Measurements from ENCODE around the gene GRP.

The GRP gene

GRCh38 chr18:59263661-59264060, 43.7 kb downstream of the GRP start:
- TF ChIP-seq EZH2phosphoT487 (IDR thresholded peaks at IDR 0.05; ENCODE audit: borderline replicate concordance, low read length), result no peak
- no peak for TF ChIP-seq CTCF (IDR thresholded peaks at IDR 0.05; ENCODE audit: low read depth, low read length, poor library complexity, severe bottlenecking)
- no peaks in the 10 kb centered on the region for H3K9me3 ChIP-seq (ENCODE audit: control insufficient read depth, insufficient read depth, low read length)
- no peaks in the 10 kb centered on the region for H3K36me3 ChIP-seq (ENCODE audit: control insufficient read depth, low read length)
- H3K27me3 ChIP-seq (ENCODE audit: control insufficient read depth, low read length), result peaks cover 3% of the 10 kb centered on the region; the same call in 1 of the 2 replicates
- H3K9me2 ChIP-seq (replicated peaks; ENCODE audit: control insufficient read depth, low read length), result no peaks in the 10 kb centered on the region
- H3K4me1 ChIP-seq (ENCODE audit: control insufficient read depth, low read length), result no peaks in the 10 kb centered on the region
- no peak overlapping the region for H3K27ac ChIP-seq (ENCODE audit: low read depth, low read length)
- H3K79me2 ChIP-seq (ENCODE audit: control insufficient read depth, low read length), result no peaks in the 10 kb centered on the region
- H4K20me1 ChIP-seq (ENCODE audit: control insufficient read depth, insufficient read depth, low read depth, low read length), result no peaks in the 10 kb centered on the region
- H3F3A ChIP-seq (ENCODE audit: control insufficient read depth, insufficient read depth), result no peaks in the 10 kb centered on the region
- H3K4me2 ChIP-seq (ENCODE audit: low read length), result no peak overlapping the region
- no peak overlapping the region for H3K4me3 ChIP-seq (ENCODE audit: low read length)

- H3K79me2 ChIP-seq (ENCODE audit: control insufficient read depth, low read length), result no peaks in the 10 kb centered on the region
These were observed 44.2 kb downstream of the GRP start for GRCh38 chr18:59264121-59264571.

GRCh38 chr18:59264651-59265245, 44.8 kb downstream of the GRP start:
- no peaks in the 10 kb centered on the region for H3K9me3 ChIP-seq (ENCODE audit: control insufficient read depth, insufficient read depth, low read length)
- no peaks in the 10 kb centered on the region for H4K20me1 ChIP-seq (ENCODE audit: control insufficient read depth, insufficient read depth, low read depth, low read length)
- H3K4me3 ChIP-seq (ENCODE audit: low read length), result no peak overlapping the region
- H3K9me2 ChIP-seq (replicated peaks; ENCODE audit: control insufficient read depth, low read length), result no peaks in the 10 kb centered on the region
- H3F3A ChIP-seq (ENCODE audit: control insufficient read depth, insufficient read depth), result no peaks in the 10 kb centered on the region
- H3K4me2 ChIP-seq (ENCODE audit: low read length), result no peak overlapping the region
- H3K36me3 ChIP-seq (ENCODE audit: control insufficient read depth, low read length), result no peaks in the 10 kb centered on the region
- no peaks in the 10 kb centered on the region for H3K4me1 ChIP-seq (ENCODE audit: control insufficient read depth, low read length)
- H3K79me2 ChIP-seq (ENCODE audit: control insufficient read depth, low read length), result no peaks in the 10 kb centered on the region
- TF ChIP-seq CTCF (IDR thresholded peaks at IDR 0.05; ENCODE audit: low read depth, low read length, poor library complexity, severe bottlenecking) (no peak), EZH2phosphoT487 (IDR thresholded peaks at IDR 0.05; ENCODE audit: borderline replicate concordance, low read length) (no peak)
- peaks cover 11% of the 10 kb centered on the region for H3K27me3 ChIP-seq (ENCODE audit: control insufficient read depth, low read length)
- no peak overlapping the region for H3K27ac ChIP-seq (ENCODE audit: low read depth, low read length)

More at GRCh38 chr18:59264121-59264571, 44.2 kb downstream of the GRP start:
- Histone ChIP-seq H3K27ac (ENCODE audit: low read depth, low read length) (no peak overlapping the region), H3K27me3 (ENCODE audit: control insufficient read depth, low read length) (peaks cover 6% of the 10 kb centered on the region; the same call in 1 of the 2 replicates), H3K4me2 (ENCODE audit: low read length) (no peak overlapping the region), H3K9me3 (ENCODE audit: control insufficient read depth, insufficient read depth, low read length) (no peaks in the 10 kb centered on the region), H4K20me1 (ENCODE audit: control insufficient read depth, insufficient read depth, low read depth, low read length) (no peaks in the 10 kb centered on the region), H3F3A (ENCODE audit: control insufficient read depth, insufficient read depth) (no peaks in the 10 kb centered on the region), H3K4me3 (ENCODE audit: low read length) (no peak overlapping the region), H3K36me3 (ENCODE audit: control insufficient read depth, low read length) (no peaks in the 10 kb centered on the region), H3K9me2 (replicated peaks; ENCODE audit: control insufficient read depth, low read length) (no peaks in the 10 kb centered on the region), H3K4me1 (ENCODE audit: control insufficient read depth, low read length) (no peaks in the 10 kb centered on the region)
- no peak for TF ChIP-seq EZH2phosphoT487 (IDR thresholded peaks at IDR 0.05; ENCODE audit: borderline replicate concordance, low read length)

GRCh38 chr18:59265246-59265973, 45.5 kb downstream of the GRP start:
- Histone ChIP-seq H4K20me1 (ENCODE audit: control insufficient read depth, insufficient read depth, low read depth, low read length) (no peaks in the 10 kb centered on the region), H3K4me3 (ENCODE audit: low read length) (no peak overlapping the region), H3K36me3 (ENCODE audit: control insufficient read depth, low read length) (no peaks in the 10 kb centered on the region), H3K27ac (ENCODE audit: low read depth, low read length) (no peak overlapping the region), H3K4me1 (ENCODE audit: control insufficient read depth, low read length) (no peaks in the 10 kb centered on the region), H3K9me3 (ENCODE audit: control insufficient read depth, insufficient read depth, low read length) (no peaks in the 10 kb centered on the region), H3F3A (ENCODE audit: control insufficient read depth, insufficient read depth) (no peaks in the 10 kb centered on the region), H3K79me2 (ENCODE audit: control insufficient read depth, low read length) (no peaks in the 10 kb centered on the region), H3K4me2 (ENCODE audit: low read length) (no peak overlapping the region), H3K27me3 (ENCODE audit: control insufficient read depth, low read length) (peaks cover 16% of the 10 kb centered on the region), H3K9me2 (replicated peaks; ENCODE audit: control insufficient read depth, low read length) (no peaks in the 10 kb centered on the region)
- no peak for TF ChIP-seq EZH2phosphoT487 (IDR thresholded peaks at IDR 0.05; ENCODE audit: borderline replicate concordance, low read length)
- no peak for TF ChIP-seq CTCF (IDR thresholded peaks at IDR 0.05; ENCODE audit: low read depth, low read length, poor library complexity, severe bottlenecking)
